GM23338 (cell line): ENCODE results near the gene HACD2.

Experiments
- CREB1 ChIP-seq: fragments of 250-450 bp; sonication (Bioruptor Pico); IDR thresholded peaks from 2 replicates; pipeline ENCODE4 v1.5.0; 2020; ENCODE audit warnings: low read depth, mild to moderate bottlenecking, moderate library complexity
- EZH2 ChIP-seq: fragments of 200-600 bp; sonication (generic); IDR thresholded peaks from one replicate; pipeline ENCODE4 v1.8.0; 2017; ENCODE audit warnings: antibody characterized with exemption, mild to moderate bottlenecking, low read depth; ENCODE audit not compliant: unreplicated experiment
- EZH2phosphoT487 ChIP-seq: fragments of 200-600 bp; sonication (generic); IDR thresholded peaks from one replicate; pipeline ENCODE4 v1.8.1; 2018; ENCODE audit warnings: antibody characterized with exemption; ENCODE audit not compliant: unreplicated experiment
- JUNB ChIP-seq: IDR thresholded peaks from one replicate; pipeline ENCODE4 v1.6.1; 2016; ENCODE audit warnings: antibody characterized with exemption; ENCODE audit not compliant: unreplicated experiment
- NANOG ChIP-seq: IDR thresholded peaks from 2 replicates; pipeline ENCODE4 v1.6.1; 2016; ENCODE audit warnings: antibody characterized with exemption, borderline replicate concordance
- POLR2AphosphoS5 ChIP-seq: IDR thresholded peaks from 2 replicates; pipeline ENCODE4 v1.6.1; 2016; ENCODE audit warnings: antibody characterized with exemption, low read depth
- STAT1 ChIP-seq: IDR thresholded peaks from one replicate; pipeline ENCODE4 v1.6.1; 2016; ENCODE audit warnings: antibody characterized with exemption; ENCODE audit not compliant: unreplicated experiment
- ZNF114 ChIP-seq: fragments of 250-450 bp; sonication (Bioruptor Pico); IDR thresholded peaks from 2 replicates; pipeline ENCODE4 v1.5.0; 2020; ENCODE audit warnings: mild to moderate bottlenecking, moderate library complexity
- ZNF331 ChIP-seq: fragments of 250-450 bp; sonication (Bioruptor Pico); IDR thresholded peaks from 2 replicates; pipeline ENCODE4 v1.5.0; 2020; ENCODE audit warnings: low read depth, mild to moderate bottlenecking, moderate library complexity
- TF ChIP-seq, protein P1 (sequence below), 2 experiments: fragments of 200-600 bp in 1 of 2; sonication (generic) in 1 of 2; conservative IDR thresholded peaks; 2 replicates each; pipeline versions ENCODE4 v1.5.1 to v1.6.1; 2016 to 2017; ENCODE audit warnings: antibody characterized with exemption in 2 of 2, low read depth in 2 of 2, mild to moderate bottlenecking in 2 of 2, moderate library complexity in 1 of 2
- TF ChIP-seq, protein P2 (sequence below): fragments of 250-450 bp; sonication (Bioruptor Pico); IDR thresholded peaks from 2 replicates; pipeline ENCODE4 v1.5.0; 2020; ENCODE audit warnings: mild to moderate bottlenecking, moderate library complexity
- TF ChIP-seq, protein P3 (sequence below): IDR thresholded peaks from one replicate; pipeline ENCODE4 v1.6.1; 2018; ENCODE audit warnings: antibody characterized with exemption; ENCODE audit not compliant: unreplicated experiment
- TF ChIP-seq, protein P4 (sequence below): IDR thresholded peaks from 2 replicates; pipeline ENCODE4 v1.6.1; 2016; ENCODE audit warnings: antibody characterized with exemption

- TF ChIP-seq NANOG (no peak), CREB1 (CRISPR knock-in tag) (no peak), ZNF331 (no peak), POLR2AphosphoS5 (no peak), EZH2 (no peak), EZH2phosphoT487 (no peak), ZNF114 (CRISPR knock-in tag) (no peak), JUNB (no peak), STAT1 (no peak)
- TF ChIP-seq, protein P1, sequence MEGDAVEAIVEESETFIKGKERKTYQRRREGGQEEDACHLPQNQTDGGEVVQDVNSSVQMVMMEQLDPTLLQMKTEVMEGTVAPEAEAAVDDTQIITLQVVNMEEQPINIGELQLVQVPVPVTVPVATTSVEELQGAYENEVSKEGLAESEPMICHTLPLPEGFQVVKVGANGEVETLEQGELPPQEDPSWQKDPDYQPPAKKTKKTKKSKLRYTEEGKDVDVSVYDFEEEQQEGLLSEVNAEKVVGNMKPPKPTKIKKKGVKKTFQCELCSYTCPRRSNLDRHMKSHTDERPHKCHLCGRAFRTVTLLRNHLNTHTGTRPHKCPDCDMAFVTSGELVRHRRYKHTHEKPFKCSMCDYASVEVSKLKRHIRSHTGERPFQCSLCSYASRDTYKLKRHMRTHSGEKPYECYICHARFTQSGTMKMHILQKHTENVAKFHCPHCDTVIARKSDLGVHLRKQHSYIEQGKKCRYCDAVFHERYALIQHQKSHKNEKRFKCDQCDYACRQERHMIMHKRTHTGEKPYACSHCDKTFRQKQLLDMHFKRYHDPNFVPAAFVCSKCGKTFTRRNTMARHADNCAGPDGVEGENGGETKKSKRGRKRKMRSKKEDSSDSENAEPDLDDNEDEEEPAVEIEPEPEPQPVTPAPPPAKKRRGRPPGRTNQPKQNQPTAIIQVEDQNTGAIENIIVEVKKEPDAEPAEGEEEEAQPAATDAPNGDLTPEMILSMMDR (conservative IDR thresholded peaks at IDR 0.05; ENCODE audit: low read depth in 2 of 2), result no peak
- TF ChIP-seq, protein P2, sequence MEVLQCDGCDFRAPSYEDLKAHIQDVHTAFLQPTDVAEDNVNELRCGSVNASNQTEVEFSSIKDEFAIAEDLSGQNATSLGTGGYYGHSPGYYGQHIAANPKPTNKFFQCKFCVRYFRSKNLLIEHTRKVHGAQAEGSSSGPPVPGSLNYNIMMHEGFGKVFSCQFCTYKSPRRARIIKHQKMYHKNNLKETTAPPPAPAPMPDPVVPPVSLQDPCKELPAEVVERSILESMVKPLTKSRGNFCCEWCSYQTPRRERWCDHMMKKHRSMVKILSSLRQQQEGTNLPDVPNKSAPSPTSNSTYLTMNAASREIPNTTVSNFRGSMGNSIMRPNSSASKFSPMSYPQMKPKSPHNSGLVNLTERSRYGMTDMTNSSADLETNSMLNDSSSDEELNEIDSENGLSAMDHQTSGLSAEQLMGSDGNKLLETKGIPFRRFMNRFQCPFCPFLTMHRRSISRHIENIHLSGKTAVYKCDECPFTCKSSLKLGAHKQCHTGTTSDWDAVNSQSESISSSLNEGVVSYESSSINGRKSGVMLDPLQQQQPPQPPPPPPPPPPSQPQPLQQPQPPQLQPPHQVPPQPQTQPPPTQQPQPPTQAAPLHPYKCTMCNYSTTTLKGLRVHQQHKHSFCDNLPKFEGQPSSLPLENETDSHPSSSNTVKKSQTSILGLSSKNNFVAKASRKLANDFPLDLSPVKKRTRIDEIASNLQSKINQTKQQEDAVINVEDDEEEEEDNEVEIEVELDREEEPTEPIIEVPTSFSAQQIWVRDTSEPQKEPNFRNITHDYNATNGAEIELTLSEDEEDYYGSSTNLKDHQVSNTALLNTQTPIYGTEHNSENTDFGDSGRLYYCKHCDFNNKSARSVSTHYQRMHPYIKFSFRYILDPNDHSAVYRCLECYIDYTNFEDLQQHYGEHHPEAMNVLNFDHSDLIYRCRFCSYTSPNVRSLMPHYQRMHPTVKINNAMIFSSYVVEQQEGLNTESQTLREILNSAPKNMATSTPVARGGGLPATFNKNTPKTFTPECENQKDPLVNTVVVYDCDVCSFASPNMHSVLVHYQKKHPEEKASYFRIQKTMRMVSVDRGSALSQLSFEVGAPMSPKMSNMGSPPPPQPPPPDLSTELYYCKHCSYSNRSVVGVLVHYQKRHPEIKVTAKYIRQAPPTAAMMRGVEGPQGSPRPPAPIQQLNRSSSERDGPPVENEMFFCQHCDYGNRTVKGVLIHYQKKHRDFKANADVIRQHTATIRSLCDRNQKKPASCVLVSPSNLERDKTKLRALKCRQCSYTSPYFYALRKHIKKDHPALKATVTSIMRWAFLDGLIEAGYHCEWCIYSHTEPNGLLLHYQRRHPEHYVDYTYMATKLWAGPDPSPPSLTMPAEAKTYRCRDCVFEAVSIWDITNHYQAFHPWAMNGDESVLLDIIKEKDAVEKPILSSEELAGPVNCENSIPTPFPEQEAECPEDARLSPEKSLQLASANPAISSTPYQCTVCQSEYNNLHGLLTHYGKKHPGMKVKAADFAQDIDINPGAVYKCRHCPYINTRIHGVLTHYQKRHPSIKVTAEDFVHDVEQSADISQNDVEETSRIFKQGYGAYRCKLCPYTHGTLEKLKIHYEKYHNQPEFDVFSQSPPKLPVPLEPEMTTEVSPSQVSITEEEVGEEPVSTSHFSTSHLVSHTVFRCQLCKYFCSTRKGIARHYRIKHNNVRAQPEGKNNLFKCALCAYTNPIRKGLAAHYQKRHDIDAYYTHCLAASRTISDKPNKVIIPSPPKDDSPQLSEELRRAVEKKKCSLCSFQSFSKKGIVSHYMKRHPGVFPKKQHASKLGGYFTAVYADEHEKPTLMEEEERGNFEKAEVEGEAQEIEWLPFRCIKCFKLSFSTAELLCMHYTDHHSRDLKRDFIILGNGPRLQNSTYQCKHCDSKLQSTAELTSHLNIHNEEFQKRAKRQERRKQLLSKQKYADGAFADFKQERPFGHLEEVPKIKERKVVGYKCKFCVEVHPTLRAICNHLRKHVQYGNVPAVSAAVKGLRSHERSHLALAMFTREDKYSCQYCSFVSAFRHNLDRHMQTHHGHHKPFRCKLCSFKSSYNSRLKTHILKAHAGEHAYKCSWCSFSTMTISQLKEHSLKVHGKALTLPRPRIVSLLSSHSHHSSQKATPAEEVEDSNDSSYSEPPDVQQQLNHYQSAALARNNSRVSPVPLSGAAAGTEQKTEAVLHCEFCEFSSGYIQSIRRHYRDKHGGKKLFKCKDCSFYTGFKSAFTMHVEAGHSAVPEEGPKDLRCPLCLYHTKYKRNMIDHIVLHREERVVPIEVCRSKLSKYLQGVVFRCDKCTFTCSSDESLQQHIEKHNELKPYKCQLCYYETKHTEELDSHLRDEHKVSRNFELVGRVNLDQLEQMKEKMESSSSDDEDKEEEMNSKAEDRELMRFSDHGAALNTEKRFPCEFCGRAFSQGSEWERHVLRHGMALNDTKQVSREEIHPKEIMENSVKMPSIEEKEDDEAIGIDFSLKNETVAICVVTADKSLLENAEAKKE (CRISPR knock-in tag), result no peak
- TF ChIP-seq, protein P3, sequence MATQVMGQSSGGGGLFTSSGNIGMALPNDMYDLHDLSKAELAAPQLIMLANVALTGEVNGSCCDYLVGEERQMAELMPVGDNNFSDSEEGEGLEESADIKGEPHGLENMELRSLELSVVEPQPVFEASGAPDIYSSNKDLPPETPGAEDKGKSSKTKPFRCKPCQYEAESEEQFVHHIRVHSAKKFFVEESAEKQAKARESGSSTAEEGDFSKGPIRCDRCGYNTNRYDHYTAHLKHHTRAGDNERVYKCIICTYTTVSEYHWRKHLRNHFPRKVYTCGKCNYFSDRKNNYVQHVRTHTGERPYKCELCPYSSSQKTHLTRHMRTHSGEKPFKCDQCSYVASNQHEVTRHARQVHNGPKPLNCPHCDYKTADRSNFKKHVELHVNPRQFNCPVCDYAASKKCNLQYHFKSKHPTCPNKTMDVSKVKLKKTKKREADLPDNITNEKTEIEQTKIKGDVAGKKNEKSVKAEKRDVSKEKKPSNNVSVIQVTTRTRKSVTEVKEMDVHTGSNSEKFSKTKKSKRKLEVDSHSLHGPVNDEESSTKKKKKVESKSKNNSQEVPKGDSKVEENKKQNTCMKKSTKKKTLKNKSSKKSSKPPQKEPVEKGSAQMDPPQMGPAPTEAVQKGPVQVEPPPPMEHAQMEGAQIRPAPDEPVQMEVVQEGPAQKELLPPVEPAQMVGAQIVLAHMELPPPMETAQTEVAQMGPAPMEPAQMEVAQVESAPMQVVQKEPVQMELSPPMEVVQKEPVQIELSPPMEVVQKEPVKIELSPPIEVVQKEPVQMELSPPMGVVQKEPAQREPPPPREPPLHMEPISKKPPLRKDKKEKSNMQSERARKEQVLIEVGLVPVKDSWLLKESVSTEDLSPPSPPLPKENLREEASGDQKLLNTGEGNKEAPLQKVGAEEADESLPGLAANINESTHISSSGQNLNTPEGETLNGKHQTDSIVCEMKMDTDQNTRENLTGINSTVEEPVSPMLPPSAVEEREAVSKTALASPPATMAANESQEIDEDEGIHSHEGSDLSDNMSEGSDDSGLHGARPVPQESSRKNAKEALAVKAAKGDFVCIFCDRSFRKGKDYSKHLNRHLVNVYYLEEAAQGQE, result no peak
- TF ChIP-seq, protein P4, sequence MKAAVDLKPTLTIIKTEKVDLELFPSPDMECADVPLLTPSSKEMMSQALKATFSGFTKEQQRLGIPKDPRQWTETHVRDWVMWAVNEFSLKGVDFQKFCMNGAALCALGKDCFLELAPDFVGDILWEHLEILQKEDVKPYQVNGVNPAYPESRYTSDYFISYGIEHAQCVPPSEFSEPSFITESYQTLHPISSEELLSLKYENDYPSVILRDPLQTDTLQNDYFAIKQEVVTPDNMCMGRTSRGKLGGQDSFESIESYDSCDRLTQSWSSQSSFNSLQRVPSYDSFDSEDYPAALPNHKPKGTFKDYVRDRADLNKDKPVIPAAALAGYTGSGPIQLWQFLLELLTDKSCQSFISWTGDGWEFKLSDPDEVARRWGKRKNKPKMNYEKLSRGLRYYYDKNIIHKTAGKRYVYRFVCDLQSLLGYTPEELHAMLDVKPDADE, result no peak
These were observed 73.1 kb downstream of the HACD2 start for GRCh38 chr3:123511726-123512125.
